ENCODE results near the gene CCDC116.
"Not testable (repeated sequence)": the region's sequence is repeated elsewhere in the genome, so short reads cannot be mapped to it uniquely, and the experiment has no call there.

The CCDC116 gene, protein sequence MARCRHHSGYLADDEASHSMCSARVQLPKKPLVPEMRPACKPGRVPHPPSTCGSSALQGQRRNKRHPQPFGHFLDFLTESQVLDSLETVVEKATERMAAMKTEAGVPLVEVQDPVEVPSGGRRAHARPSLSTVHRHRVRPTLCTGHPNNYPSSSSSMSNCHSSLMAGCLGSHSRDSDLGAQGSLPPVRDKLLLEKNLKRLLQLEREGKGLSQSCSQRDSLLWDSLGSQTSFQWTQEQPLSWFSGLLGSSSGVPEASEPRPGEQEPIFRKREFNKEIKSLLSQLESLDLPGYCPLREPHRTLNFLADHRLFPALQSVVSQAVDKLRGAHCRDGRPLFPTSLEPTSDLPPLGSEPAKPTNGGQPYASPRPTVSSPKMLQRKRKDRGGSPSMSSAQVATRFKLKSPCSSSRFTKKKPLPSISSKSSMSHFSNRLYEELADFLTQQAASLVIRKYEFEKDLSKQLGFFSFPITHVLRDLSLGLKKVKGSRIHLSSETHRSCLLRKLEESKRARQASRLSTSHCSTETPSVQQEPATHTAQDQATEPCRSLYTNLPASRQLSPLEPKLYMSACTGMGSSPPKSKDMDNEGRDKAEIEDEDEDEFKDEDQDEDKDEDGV

DNA sequence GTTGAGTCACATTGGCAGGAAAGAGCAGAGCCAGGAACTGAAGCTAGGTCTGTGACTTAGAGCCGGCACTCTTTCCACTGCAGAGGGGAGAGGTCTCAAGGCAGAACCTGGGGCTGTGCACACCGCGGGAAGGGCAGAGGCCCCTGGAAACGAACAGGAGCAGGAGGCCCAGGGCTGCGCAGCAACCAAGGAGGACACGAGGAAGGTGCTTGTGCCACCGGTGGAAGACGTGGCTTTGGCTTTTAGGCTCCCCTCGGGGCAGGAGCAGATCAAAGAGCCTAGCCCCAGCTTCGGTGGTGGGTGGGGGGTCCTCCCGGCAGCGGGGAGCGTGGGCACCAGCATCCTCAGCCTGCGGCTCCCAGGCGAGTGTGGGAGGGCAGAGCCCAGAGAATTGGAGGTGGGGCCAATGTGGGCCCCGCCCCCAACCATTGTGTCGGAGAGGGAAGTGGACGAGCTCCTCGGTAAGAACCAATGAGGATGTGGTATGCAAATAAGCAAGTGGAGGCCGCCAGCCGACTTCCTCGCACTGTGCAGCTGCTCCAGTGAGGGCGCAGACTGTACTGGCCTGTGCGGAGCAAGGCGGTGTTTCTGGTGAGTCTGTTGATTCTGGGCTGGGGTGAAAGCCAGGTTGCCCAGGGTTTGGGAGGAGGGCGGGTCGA is at the start of gene CCDC116:
TSS of gene CCDC116 (plus strand) at position 524 of the 659 bp plus-strand sequence. CDS start 422 bp downstream, outside the sequence.
- DNase-seq (ENCODE audit: low read depth), result no peak

GRCh38 chr22:21582801-21583740 is 49.5 kb upstream of the CCDC116 start:
- no peak for DNase-seq (ENCODE audit: low read depth)

- no peak for DNase-seq (ENCODE audit: low read depth)
Observed at GRCh38 chr22:21585389-21585788, 47.2 kb upstream of the CCDC116 start.

DNA sequence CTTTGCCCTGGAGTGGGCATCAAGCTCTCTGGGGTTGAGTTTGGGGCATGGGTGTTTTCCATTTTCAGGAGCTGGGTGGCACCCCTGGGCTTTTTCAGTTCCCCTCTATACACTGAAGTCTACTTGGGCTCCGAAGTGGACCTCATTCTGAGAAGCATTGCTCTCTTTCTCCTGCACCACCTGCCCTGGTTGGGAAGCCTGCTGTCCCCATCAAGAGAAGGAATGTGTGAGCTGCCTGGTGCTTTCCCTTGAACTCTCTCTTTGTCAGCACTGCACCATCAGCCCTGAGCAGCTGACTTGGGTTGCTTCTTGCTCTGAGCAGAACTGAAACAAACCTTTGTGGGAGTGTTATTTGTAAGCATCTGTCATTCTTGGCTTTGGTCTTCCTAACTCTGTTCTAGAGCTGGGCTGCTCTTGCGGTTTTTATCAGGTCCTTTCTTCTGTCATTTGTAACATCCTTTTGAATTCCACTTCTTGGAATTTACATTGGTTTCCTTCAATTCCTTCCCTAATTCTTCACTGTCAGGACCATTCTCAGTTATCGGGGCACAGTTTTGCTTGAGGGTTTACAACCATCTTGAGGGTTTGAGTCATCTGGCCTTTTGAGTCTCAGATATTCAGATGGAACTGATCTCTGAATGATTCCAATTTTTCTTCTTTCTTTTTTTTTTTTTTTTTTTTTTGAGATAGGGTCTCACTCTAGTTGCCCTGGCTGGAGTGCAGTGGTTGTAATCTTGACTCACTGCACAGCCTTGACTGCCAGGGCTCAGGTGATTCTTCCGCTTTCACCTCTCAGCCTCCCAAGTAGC is 44.6 kb upstream of the CCDC116 start:
- DNase-seq (ENCODE audit: low read depth), result no peak

DNA sequence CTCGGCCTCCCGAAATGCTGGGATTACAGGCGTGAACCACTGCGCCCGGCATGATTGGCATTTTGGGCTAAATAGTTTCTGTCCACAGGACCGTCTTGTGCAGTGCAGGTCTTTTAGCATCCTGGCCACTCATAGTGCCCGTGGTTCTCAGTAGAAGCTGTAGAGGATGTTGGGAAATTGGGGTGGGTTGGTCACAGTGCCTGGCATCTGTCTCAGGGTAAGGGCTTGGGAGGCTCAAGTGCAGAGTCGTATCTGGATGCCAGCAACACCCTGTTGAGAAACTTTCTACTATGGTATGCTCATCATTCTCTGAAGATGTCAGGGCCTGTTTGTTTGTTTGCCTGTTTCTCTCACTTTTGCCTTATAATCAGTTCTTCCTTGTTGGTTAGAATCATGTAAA is 43.2 kb upstream of the CCDC116 start:
- DNase-seq (ENCODE audit: low read depth), result no peak

DNA sequence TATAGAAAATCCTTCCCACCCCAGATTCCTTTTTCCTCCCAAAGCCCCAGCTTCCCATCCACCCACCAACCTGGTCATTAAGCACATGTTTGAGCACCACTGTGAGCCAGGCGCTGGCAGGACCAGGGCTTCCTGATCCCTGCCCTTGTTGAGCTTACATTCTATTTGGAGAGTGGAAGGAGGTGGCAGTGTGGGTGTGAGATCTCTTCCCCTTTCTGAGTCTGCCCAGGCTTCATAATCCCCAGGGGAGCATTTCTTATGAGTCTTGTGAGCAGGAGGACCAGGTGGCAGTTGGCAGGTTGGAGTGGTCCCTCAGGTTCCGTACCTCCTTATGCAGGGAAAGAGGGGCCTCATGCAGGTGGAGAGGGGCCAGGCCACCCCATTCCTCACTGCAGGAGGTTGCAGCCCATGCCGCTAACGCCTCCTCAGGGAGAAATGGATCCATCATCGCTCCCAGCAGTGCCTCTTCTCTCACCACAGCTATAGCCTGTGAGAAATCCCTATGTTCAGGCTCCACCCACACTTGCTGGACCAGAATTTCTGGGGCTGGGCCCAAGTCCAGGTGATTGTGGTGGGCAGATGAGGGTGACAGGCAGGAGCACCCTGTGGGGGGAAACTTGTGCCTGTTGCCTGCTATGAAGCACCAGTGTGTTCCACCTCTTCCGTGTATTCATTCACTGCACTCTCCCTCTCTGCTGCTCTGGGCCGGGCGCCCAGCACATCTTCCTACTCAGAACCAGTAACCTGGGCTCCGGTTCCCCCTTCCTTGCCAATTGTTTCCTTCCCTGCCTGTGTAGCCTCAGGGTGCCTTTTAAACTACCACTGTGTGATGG is 41.5 kb upstream of the CCDC116 start:
- DNase-seq (ENCODE audit: low read depth), result no peak

DNA sequence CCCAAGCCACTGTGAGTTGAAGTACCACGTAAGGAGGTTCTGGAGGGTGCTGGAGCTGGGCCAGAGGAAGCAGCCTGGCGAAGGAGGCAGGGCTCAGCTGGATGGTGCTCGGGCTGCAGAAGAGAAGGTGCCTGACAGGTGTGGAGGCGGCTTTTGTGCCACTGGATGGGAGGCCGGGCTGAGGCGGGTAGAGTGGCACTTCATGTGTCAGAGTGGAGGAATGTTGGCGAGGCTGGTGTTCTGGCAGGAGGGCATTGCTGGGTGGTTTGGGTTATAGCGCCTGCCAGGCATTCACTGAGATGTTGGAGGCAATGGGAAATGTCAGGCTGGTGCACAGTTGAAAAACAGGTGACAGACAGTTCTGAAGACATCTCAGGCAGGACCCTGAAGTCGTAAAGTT is 40.9 kb upstream of the CCDC116 start:
- DNase-seq (ENCODE audit: low read depth), result no peak

GRCh38 chr22:21592422-21592821 is 40.1 kb upstream of the CCDC116 start:
- no peak for DNase-seq (ENCODE audit: low read depth)

GRCh38 chr22:21593406-21594232 is 38.9 kb upstream of the CCDC116 start:
- no peak for DNase-seq (ENCODE audit: low read depth)

GRCh38 chr22:21594865-21595452 is 37.6 kb upstream of the CCDC116 start:
- no peak for DNase-seq (ENCODE audit: low read depth)

- not testable (repeated sequence) for DNase-seq (ENCODE audit: low read depth)
Observed at GRCh38 chr22:21596356-21597135, 36.0 kb upstream of the CCDC116 start.

- no peak for DNase-seq (ENCODE audit: low read depth)
Observed at GRCh38 chr22:21598302-21598701, 34.3 kb upstream of the CCDC116 start.

DNA sequence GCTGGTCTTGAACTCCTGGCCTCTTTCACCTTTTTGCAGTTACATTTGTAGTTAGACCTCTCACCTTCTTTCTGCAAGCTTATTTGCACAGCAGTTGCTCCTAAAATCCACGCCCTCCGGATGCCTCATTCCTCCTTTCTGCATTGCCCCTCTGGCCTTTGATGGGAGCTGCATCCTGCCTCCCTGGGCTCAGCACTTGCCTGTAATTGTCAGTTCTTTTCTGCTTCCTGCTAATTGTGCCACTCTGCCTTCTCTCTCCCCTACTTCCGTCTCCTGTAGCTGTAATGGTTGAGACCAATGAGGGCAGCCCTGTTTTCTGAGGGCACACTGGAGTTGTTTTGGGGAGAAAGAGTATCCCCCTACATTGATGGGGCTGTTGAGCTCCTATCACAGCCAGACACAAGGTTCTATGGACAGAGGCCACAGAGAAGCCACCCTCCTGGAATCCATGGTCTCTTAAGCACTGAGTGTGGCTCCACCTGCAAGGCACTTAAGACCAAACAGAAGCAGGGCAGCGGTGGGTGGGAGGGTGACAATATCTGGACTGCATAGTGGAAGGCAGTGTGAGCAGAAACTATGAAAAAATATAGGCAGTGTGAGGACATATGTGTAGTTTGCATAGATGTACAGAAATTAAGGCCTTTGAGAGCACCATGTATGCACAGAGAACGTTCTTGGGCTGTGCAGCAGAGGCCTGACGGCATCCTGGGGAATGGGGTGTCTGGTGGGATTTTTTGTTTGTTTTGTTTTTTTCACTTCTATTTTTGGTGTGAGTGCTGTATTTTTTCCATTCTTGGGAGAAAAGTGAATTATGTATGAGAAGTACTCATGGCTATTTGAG is 33.3 kb upstream of the CCDC116 start:
- DNase-seq (ENCODE audit: low read depth), result no peak

DNA sequence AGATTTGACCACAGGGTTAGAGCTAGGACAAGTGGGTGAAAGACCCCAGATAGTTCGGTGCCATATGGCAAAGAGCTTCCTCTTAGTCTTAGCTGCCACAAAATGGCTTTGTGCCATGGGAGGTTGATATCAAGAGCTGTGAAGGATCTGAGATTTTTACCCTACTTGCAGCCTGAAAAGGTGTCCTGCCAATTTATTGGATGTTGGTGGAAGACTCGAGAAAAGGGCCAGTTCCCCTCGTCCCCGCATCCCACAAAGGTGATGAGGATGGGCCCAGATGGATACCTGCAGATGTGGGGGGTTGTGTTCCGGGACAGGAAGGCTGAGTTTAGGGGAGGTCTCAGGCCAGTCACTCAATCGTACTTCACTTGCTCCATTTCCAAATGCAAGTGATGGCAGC is 30.0 kb upstream of the CCDC116 start:
- DNase-seq (ENCODE audit: low read depth), result no peak

GRCh38 chr22:21603973-21604372 is 28.6 kb upstream of the CCDC116 start:
- DNase-seq (ENCODE audit: low read depth), result no peak

DNA sequence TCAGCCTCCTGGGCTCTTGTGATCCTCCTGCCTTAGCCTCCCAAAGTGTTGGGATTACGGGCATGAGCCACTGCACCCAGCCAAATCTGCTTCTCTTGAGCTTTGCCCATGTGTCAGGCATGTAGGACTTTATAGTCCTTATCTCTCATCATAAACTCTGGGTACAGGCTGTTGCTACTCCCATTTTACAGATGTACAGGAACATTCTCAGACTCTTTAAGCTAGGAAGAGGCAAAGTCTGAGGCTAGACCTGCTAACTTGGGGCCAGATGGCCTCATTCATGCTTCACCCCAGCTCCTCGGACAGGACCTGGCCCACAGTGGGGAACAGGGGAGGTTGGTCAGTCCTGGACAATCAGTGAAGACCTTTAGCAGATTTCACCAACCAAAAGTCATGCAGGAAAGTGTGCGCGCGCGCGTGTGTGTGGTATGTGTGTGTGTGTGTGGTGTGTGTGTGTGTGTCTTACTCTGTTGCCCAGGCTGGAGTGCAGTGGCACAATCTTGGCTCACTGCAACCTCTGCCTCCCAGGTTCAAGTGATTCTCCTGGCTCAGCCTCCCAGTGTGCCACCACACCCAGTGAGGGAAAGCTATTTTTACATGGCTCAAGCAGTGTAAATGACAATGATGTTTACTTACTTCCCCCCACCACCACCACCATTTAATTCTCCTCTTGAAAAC is 26.5 kb upstream of the CCDC116 start:
- no peak for DNase-seq (ENCODE audit: low read depth)

DNA sequence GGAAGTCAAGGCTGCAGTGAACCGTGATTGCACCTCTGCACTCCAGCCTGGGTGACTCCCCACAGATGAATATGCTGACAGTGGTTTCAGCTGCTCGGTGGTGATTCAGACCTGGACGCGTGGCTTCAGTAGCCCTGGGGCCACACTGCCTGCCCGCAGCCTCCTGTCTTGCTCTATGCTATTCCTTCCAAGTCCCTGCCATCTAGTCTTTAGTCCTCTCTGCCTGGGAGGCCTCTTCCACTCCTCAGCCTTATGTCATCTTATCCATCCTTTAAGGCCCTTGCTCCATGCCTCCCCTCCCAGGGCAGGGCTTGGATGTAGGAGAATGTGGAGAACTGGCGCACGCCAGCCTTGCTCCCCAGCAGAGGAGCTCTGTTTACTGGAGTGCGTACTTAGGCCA is 25.8 kb upstream of the CCDC116 start:
- DNase-seq (ENCODE audit: low read depth), result no peak
